Gastrocnemius medialis (tissue), 4 donors: ENCODE data around the gene KCNS3.

ENCODE experiments used
- POLR2A ChIP-seq, 2 donors: fragments of 450-650 bp; IDR thresholded peaks; one replicate each; pipeline ENCODE4 v1.6.1; 2017; ENCODE audit warnings: antibody characterized with exemption in 2 of 2, mild to moderate bottlenecking in 2 of 2, moderate library complexity in 2 of 2
- TF ChIP-seq, protein P1 (sequence below), 5 experiments: fragments of 450-650 bp in 3 of 5; fragments of 200-600 bp in 2 of 5; sonication (generic) in 2 of 5; IDR thresholded peaks in 4 of 5; conservative IDR thresholded peaks in 1 of 5; 1 replicate in 4 of 5; 2 replicates in 1 of 5; pipeline ENCODE4 v1.5.1; 2016 to 2019; ENCODE audit warnings: antibody characterized with exemption in 5 of 5, mild to moderate bottlenecking in 3 of 5, moderate library complexity in 3 of 5

DNA sequence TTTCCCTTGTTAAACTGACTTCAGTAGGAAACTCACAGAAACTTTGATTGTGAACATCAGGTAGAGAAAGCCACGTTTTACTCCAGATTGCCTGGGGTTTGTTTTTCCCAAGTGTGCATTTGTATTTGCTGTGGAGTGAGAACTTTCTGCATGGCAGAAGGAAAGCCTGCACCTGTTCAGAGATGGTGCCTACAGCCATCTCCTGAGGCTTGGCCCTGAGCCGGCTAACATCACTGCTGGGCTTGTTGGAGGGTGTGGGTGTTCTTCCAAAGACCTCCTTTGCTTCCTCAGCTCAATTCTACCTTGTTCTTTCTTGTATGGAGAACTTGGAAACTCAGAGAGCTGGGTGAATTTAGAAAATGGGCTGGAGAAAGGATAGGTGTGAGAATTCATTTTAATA lies 16.1 kb downstream of the KCNS3 start:
- no peak for TF ChIP-seq POLR2A (IDR thresholded peaks at IDR 0.05)
- TF ChIP-seq, protein P1, sequence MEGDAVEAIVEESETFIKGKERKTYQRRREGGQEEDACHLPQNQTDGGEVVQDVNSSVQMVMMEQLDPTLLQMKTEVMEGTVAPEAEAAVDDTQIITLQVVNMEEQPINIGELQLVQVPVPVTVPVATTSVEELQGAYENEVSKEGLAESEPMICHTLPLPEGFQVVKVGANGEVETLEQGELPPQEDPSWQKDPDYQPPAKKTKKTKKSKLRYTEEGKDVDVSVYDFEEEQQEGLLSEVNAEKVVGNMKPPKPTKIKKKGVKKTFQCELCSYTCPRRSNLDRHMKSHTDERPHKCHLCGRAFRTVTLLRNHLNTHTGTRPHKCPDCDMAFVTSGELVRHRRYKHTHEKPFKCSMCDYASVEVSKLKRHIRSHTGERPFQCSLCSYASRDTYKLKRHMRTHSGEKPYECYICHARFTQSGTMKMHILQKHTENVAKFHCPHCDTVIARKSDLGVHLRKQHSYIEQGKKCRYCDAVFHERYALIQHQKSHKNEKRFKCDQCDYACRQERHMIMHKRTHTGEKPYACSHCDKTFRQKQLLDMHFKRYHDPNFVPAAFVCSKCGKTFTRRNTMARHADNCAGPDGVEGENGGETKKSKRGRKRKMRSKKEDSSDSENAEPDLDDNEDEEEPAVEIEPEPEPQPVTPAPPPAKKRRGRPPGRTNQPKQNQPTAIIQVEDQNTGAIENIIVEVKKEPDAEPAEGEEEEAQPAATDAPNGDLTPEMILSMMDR (IDR thresholded peaks at IDR 0.05 in 4 of 5, conservative IDR thresholded peaks at IDR 0.05 in 1 of 5): no peak
